H9 (cell line): Measurements from ENCODE around the gene EHBP1. TPM values are rescaled to one million over a fixed set of nuclear protein-coding genes. Genes with fewer than 3 reads are reported as not detected.

Source experiments
- DNase-seq: peaks from one replicate; pipeline ENCODE4 v3.0.0-alpha.2; 2017
- H2AFZ ChIP-seq: one replicate; pipeline ENCODE4 v1.6.1; 2013; ENCODE audit warnings: mild to moderate bottlenecking, low read length, control low read depth, moderate library complexity
- H2AK5ac ChIP-seq: 2 replicates; pipeline ENCODE4 v1.6.1; 2013; ENCODE audit warnings: low read length, control low read depth, mixed read lengths; ENCODE audit not compliant: insufficient read length
- H2BK120ac ChIP-seq: one replicate; pipeline ENCODE4 v1.6.1; 2013; ENCODE audit warnings: low read depth, mild to moderate bottlenecking, low read length, control low read depth, inconsistent platforms; ENCODE audit not compliant: poor library complexity, severe bottlenecking
- H2BK12ac ChIP-seq: 2 replicates; pipeline ENCODE4 v1.6.1; 2013; ENCODE audit warnings: low read length, control low read depth, mixed read lengths, low read depth; ENCODE audit not compliant: insufficient read length
- H2BK15ac ChIP-seq: 2 replicates; pipeline ENCODE4 v1.6.1; 2013; ENCODE audit warnings: low read depth, low read length, control low read depth
- H2BK20ac ChIP-seq: one replicate; pipeline ENCODE4 v1.6.1; 2013; ENCODE audit warnings: low read depth, mild to moderate bottlenecking, low read length, control low read depth, inconsistent platforms; ENCODE audit not compliant: poor library complexity, severe bottlenecking
- H2BK5ac ChIP-seq: 2 replicates; pipeline ENCODE4 v1.6.1; 2013; ENCODE audit warnings: low read length, control low read depth, mixed read lengths; ENCODE audit not compliant: insufficient read length
- H3K14ac ChIP-seq: 2 replicates; pipeline ENCODE4 v1.6.1; 2013; ENCODE audit warnings: low read length, control low read depth; ENCODE audit not compliant: insufficient read depth
- H3K18ac ChIP-seq: 2 replicates; pipeline ENCODE4 v1.6.1; 2013; ENCODE audit warnings: low read depth, mild to moderate bottlenecking, mixed read lengths, low read length, control low read depth; ENCODE audit not compliant: insufficient read length
- H3K23ac ChIP-seq: 2 replicates; pipeline ENCODE4 v1.6.1; 2013; ENCODE audit warnings: low read length, control low read depth, mixed read lengths, low read depth; ENCODE audit not compliant: insufficient read length
- H3K23me2 ChIP-seq: 2 replicates; pipeline ENCODE4 v1.6.1; 2013; ENCODE audit warnings: low read depth, mild to moderate bottlenecking, mixed read lengths, low read length, control low read depth; ENCODE audit not compliant: insufficient read length, poor library complexity, severe bottlenecking
- H3K27ac ChIP-seq: 2 replicates; pipeline ENCODE4 v1.5.1; 2013; ENCODE audit warnings: low read length, control low read depth, mixed read lengths, low read depth; ENCODE audit not compliant: insufficient read length
- H3K27me3 ChIP-seq: 2 replicates; pipeline ENCODE4 v1.6.1; 2013; ENCODE audit warnings: low read length, control low read depth, inconsistent platforms; ENCODE audit not compliant: insufficient read depth
- H3K4ac ChIP-seq: 2 replicates; pipeline ENCODE4 v1.6.1; 2013; ENCODE audit warnings: low read depth, mild to moderate bottlenecking, control low read depth, inconsistent platforms, low read length, moderate library complexity
- H3K4me1 ChIP-seq: 2 replicates; pipeline ENCODE4 v1.6.1; 2013; ENCODE audit warnings: low read length, control low read depth, inconsistent platforms; ENCODE audit not compliant: insufficient read depth
- H3K4me2 ChIP-seq: 2 replicates; pipeline ENCODE4 v1.6.1; 2013; ENCODE audit warnings: low read length, control low read depth, mixed read lengths; ENCODE audit not compliant: insufficient read length, insufficient read depth
- H3K56ac ChIP-seq: 2 replicates; pipeline ENCODE4 v1.6.1; 2013; ENCODE audit warnings: low read depth, mild to moderate bottlenecking, mixed read lengths, low read length, control low read depth; ENCODE audit not compliant: insufficient read length
- H3K79me1 ChIP-seq: 2 replicates; pipeline ENCODE4 v1.6.1; 2013; ENCODE audit warnings: low read depth, mild to moderate bottlenecking, moderate library complexity, low read length, control low read depth, inconsistent platforms; ENCODE audit not compliant: insufficient read depth, poor library complexity, severe bottlenecking
- H3K79me2 ChIP-seq: 2 replicates; pipeline ENCODE4 v1.6.1; 2013; ENCODE audit warnings: low read length, control low read depth, inconsistent platforms; ENCODE audit not compliant: insufficient read depth
- H3K9ac ChIP-seq: 2 replicates; pipeline ENCODE4 v1.6.1; 2013; ENCODE audit warnings: low read length, control low read depth, mixed read lengths; ENCODE audit not compliant: insufficient read length; ENCODE audit errors: extremely low read depth
- H3K9me3 ChIP-seq: one replicate; pipeline ENCODE4 v1.6.1; 2013; ENCODE audit warnings: low read depth, low read length, inconsistent platforms; ENCODE audit not compliant: control insufficient read depth
- H3T11ph ChIP-seq: one replicate; pipeline ENCODE4 v1.6.1; 2013; ENCODE audit warnings: mild to moderate bottlenecking, low read length, control low read depth, inconsistent platforms
- H4K20me1 ChIP-seq: one replicate; pipeline ENCODE4 v1.6.1; 2013; ENCODE audit not compliant: control insufficient read depth, insufficient read length, insufficient read depth
- H4K5ac ChIP-seq: 2 replicates; pipeline ENCODE4 v1.6.1; 2013; ENCODE audit warnings: low read depth, mild to moderate bottlenecking, mixed read lengths, low read length, control low read depth; ENCODE audit not compliant: insufficient read length
- H4K8ac ChIP-seq: replicated peaks from 2 replicates; pipeline ENCODE4 v1.6.1; 2013; ENCODE audit warnings: low read length, control low read depth, mixed read lengths, low read depth; ENCODE audit not compliant: insufficient read length
- H4K91ac ChIP-seq: 2 replicates; pipeline ENCODE4 v1.6.1; 2013; ENCODE audit warnings: low read depth, mild to moderate bottlenecking, moderate library complexity, mixed read lengths, low read length, control low read depth; ENCODE audit not compliant: insufficient read length
- H3K27ac Mint-ChIP-seq, 3 experiments: 2 replicates in 2 of 3; 3 replicates in 1 of 3; pipeline ENCODE4 v1.8.0; 2020 to 2021; ENCODE audit warnings: mixed read lengths in 3 of 3, mild to moderate bottlenecking in 1 of 3, moderate library complexity in 1 of 3
- H3K27me3 Mint-ChIP-seq: 2 replicates; pipeline ENCODE4 v1.8.0; 2021; ENCODE audit warnings: low read depth, mild to moderate bottlenecking, moderate library complexity, mixed read lengths
- H3K36me3 Mint-ChIP-seq, 3 experiments: 2 replicates in 2 of 3; 3 replicates in 1 of 3; pipeline ENCODE4 v1.8.0; 2020 to 2021; ENCODE audit warnings: low read depth in 3 of 3, mixed read lengths in 3 of 3; ENCODE audit not compliant: insufficient read depth in 1 of 3
- H3K4me1 Mint-ChIP-seq, 2 experiments: 2 replicates each; pipeline ENCODE4 v1.8.0; 2020; ENCODE audit warnings: mixed read lengths in 2 of 2
- H3K4me3 Mint-ChIP-seq, 2 experiments: 2 replicates in 1 of 2; 3 replicates in 1 of 2; pipeline ENCODE4 v1.8.0; 2020 to 2021; ENCODE audit warnings: mild to moderate bottlenecking in 2 of 2, mixed read lengths in 2 of 2, moderate library complexity in 1 of 2
- H3K9me3 Mint-ChIP-seq, 2 experiments: 2 replicates in 1 of 2; 3 replicates in 1 of 2; pipeline ENCODE4 v1.8.0; 2020; ENCODE audit warnings: mild to moderate bottlenecking in 2 of 2, mixed read lengths in 2 of 2, moderate library complexity in 1 of 2
- WGBS: extraction: QIAGEN DNeasy Blood & Tissue Kit; methylation state at CpG from one replicate; pipeline ENCODE4 v1.1.7; 2013; ENCODE audit warnings: missing lambda C conversion rate, low lambda C conversion rate, mixed read lengths; ENCODE audit not compliant: insufficient read length; ENCODE audit errors: extremely low coverage; 5-methylcytosine and 5-hydroxymethylcytosine counted together
- total RNA-seq: library from RNA; stranded (reverse); gene quantifications from 2 replicates; pipeline ENCODE4 v1.2.1, GENCODE V29; 2021
- TF ChIP-seq, protein P1 (sequence below): fragments of 200-600 bp; sonication (generic); conservative IDR thresholded peaks from 3 replicates; pipeline ENCODE4 v1.8.0; 2021; ENCODE audit warnings: antibody characterized with exemption, mild to moderate bottlenecking

Gene EHBP1
- total RNA-seq, 1 experiment from 2014 or later: 35.6 TPM

DNA sequence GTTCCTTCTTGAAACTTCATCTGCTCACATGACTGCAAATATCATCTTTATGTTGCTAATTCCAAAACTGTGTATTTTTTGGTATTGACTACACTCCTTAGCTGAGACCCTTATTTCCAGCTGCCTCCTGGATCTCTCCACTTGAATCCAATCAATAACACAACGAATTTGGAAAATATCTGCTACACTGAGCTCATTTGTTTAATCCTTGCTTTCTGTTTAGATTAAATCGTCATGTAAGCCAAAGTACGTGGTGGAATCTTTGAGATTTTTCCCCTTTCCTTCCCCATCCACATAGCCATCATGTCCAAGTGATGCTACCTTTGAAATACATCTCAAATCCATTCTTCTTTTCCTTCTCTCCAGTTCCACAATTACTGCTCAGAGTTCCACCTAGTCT lies 360.8 kb downstream of the EHBP1 start:
- no peak overlapping the region for H3K56ac ChIP-seq
- no peak overlapping the region for H2BK20ac ChIP-seq
- no peak for DNase-seq
- no peak overlapping the region for H3K4me2 ChIP-seq
- H2BK12ac ChIP-seq: no peak overlapping the region
- no peak overlapping the region for H3K27ac ChIP-seq
- Mint-ChIP-seq H3K36me3 (no peaks in the 10 kb centered on the region), H3K9me3 (no peaks in the 10 kb centered on the region), H3K4me3 (no peak overlapping the region), H3K27me3 (peaks cover 65% of the 10 kb centered on the region), H3K27ac (no peak overlapping the region), H3K4me1 (peaks cover 0 to 5% of the 10 kb centered on the region in 2 experiments; a peak in 1 of 4 replicates)
- no CpG with 5 or more reads among the region's 3 CpGs for WGBS
- no peak overlapping the region for H2AFZ ChIP-seq
- no peak overlapping the region for H3T11ph ChIP-seq
- H2AK5ac ChIP-seq: no peak overlapping the region
- H3K14ac ChIP-seq: no peak overlapping the region
- no peaks in the 10 kb centered on the region for H3K4me1 ChIP-seq
- H3K79me2 ChIP-seq: no peaks in the 10 kb centered on the region
- no peak overlapping the region for H4K8ac ChIP-seq
- H3K23me2 ChIP-seq: no peaks in the 10 kb centered on the region
- no peak overlapping the region for H2BK120ac ChIP-seq
- H4K5ac ChIP-seq: no peak overlapping the region
- H3K9ac ChIP-seq: no peak overlapping the region
- no peaks in the 10 kb centered on the region; the same call in 1 of the 2 replicates for H3K27me3 ChIP-seq
- no peaks in the 10 kb centered on the region for H3K9me3 ChIP-seq
- H2BK5ac ChIP-seq: no peak overlapping the region
- no peaks in the 10 kb centered on the region for H3K79me1 ChIP-seq
- no peaks in the 10 kb centered on the region for H4K20me1 ChIP-seq
- H4K91ac ChIP-seq: no peak overlapping the region
- H3K18ac ChIP-seq: no peak overlapping the region
- H3K4ac ChIP-seq: no peak overlapping the region
- H3K23ac ChIP-seq: no peak overlapping the region
- TF ChIP-seq, protein P1, sequence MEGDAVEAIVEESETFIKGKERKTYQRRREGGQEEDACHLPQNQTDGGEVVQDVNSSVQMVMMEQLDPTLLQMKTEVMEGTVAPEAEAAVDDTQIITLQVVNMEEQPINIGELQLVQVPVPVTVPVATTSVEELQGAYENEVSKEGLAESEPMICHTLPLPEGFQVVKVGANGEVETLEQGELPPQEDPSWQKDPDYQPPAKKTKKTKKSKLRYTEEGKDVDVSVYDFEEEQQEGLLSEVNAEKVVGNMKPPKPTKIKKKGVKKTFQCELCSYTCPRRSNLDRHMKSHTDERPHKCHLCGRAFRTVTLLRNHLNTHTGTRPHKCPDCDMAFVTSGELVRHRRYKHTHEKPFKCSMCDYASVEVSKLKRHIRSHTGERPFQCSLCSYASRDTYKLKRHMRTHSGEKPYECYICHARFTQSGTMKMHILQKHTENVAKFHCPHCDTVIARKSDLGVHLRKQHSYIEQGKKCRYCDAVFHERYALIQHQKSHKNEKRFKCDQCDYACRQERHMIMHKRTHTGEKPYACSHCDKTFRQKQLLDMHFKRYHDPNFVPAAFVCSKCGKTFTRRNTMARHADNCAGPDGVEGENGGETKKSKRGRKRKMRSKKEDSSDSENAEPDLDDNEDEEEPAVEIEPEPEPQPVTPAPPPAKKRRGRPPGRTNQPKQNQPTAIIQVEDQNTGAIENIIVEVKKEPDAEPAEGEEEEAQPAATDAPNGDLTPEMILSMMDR: no peak
- no peak overlapping the region for H2BK15ac ChIP-seq
